SW480 (cell line): ENCODE measurements around the gene NUP153.
"Not testable (repeated sequence)": the region's sequence is repeated elsewhere in the genome, so short reads cannot be mapped to it uniquely, and the experiment has no call there.

Experiments
- DNase-seq: peaks from one replicate; pipeline ENCODE4 v3.0.0-alpha.2; 2016; ENCODE audit warnings: low spot score

The NUP153 gene

DNA sequence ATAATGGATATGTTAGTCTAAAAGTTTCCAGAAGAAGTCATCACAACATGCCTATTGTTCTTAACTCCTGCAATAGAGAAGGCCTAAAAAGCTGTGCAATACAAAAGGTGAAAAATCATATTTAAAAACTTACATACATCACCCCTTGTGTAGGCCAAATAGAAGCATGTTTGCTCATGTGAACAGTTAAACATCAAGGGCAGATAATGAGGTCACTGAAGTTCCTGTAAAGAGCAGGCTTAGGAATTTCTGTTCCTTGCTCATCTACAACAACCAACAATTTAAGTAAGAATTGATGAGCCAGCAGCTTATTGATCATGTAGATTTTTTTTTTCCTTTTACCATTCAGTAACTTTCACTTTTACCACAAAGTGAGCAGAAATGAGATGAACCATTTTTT is 7.5 kb upstream of the NUP153 start:
- no peak for DNase-seq

DNA sequence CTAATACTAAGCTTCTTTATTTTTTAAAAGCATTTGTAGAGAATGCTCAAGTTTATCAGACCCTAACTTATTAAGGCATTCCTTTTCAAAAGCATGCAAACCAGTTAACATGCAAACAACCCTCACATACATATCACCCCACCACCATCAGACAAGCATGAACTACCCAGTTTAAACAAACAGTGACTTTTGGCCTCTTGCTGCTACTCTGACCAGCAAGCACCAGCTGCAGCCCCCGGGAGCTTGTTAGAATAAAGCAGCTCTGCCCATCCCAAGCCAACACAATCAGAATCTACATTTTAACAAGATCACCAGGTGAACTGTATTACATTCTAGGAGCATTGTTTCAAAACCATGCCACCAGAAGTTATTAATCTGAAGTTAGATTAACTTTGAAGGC is 5.9 kb upstream of the NUP153 start:
- no peak for DNase-seq

DNA sequence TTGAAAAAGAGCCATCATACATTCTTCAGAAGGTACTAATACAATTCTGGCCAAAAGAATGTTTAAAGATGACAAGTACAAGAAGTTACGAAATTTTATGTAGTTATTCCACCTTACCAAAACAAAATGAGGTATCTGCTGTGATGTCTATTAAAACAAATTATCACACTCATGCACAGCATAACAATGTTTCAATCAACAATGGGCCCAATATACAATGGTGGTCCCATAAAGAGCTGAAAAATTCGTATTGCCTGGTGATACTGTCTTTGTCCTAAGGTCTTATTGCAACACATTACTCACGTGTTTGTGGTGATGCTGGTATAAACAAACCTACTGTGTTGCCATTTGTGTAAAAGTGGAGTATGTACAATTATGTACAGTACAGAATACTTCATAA is 3.6 kb upstream of the NUP153 start:
- DNase-seq: no peak

DNA sequence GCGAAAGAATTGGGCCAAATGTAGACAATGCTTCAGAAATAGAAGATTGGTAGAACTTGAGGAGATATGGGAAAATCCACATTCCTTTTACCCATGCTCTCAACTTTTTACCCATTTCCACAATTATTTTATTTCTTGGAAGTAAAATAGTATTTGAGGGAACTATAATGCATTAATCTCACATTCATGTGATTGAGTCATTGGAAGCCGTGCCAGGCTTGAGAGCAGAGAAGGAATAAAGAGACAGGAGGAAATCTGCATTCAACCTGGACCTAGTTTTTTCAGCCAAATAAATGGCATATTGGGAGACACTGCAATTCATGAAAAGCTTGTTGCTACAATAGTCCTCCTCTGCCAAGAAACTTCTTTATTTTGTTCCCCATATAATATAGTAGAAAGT is 2.8 kb upstream of the NUP153 start:
- DNase-seq: no peak

DNA sequence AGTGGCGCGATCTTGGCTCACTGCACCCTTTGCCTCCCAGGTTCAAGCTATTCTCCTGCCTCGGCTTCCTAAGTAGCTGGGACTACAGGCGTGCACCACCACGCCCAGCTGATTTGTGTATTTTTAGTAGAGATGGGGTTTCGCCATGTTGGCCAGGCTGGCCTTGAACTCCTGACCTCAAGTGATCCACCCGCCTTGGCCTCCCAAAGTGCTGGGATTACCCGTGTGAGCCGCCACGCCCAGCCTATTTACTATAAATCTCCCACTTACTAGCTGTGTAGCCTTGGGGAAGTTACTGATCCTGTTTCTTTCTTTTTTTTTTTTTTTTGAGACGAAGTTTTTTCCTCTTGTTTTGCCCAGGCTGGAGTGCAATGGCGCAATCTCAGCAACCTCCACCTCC is 1.3 kb upstream of the NUP153 start:
- not testable (repeated sequence) for DNase-seq

DNA sequence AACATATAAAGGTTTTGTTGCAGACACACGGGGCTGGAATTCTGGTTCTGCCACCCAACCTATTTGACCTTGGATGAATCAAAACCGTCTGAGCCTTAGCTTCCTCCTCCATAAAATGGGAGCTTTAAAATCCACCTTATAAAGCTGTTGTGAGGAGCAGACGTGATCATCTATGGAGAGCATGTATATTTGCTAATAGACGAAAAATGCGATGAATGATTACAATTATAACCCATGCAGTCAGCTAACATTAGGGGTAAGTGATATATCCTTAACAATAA is 586 bp upstream of the NUP153 start:
- no peak for DNase-seq

DNA sequence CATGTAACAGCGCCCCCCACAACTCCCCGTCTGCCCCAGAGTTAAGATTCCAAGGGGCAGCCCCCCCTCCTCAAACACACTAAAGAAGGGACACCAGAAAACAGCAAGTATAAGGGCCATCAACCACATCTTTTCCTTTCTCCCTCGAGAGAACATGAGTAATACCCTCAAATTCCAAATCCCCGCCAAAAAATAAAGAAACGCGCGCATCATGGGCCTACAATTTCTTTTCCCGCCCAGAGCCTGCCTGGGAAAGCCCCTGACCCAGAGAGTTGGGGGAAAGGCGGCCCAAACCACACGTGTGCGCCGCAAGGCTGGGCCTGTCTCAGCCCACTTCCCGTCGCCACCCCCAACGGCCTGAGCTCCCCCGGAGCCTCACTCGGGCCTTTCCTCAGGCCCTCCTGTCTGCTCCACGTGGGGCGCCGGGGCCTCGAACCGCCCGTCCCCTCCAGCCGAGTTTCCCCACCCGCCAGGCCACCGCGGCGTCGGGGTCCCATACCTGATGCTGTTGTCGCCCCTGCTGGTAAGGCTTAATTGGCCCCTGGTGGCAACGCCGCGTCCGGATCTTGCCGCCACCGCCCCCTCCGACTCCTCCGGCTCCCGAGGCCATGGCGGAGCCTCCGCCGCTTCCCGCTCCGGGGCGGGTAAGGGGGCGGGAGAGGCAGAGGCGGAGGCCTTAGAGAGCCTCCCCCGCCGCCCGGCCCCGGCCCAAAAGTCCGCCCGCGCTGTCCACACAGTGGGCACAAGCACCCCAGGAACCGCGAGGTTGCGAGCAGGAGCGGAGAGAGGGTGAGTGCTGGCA is 746 bp downstream of the NUP153 start:
- peak; percentile 61 for DNase-seq

DNA sequence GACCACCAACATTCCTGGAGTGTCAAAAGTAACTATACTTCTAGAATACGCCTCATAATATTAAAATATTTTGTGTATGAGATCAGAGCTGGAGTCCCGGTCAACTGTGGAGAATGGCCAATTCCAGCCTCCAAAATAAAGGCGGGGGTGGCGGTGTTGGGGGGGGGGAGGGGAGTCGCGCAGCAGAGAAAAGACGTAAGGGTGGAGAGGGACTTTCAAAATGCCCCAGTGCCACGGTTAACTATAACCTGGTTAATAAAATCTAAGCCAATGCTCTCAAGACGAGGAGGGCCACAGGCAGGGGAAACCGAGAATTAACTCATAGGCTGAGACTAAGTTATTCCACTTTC is 1.3 kb downstream of the NUP153 start:
- DNase-seq: peak; percentile 57

DNA sequence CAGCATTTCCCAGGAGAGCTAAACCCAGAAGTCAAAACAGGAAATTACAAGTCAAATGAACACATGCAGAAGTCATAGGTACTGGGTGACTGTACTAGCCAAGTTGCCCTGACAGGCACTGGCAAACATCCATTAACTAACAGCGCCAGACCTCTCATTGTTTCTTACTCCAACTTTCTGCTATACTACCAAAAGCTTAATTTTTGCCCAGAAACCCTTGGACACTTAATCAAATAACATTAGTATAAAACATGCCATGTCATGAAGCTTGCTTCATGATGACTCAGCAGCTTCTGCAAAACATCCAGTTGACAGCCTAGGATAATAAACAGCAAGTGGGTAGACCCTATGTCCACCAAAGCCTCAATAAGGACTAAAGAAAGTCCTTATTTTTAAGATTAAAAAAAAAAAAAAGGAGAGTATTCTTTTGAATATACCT is 3.5 kb downstream of the NUP153 start:
- no peak for DNase-seq

DNA sequence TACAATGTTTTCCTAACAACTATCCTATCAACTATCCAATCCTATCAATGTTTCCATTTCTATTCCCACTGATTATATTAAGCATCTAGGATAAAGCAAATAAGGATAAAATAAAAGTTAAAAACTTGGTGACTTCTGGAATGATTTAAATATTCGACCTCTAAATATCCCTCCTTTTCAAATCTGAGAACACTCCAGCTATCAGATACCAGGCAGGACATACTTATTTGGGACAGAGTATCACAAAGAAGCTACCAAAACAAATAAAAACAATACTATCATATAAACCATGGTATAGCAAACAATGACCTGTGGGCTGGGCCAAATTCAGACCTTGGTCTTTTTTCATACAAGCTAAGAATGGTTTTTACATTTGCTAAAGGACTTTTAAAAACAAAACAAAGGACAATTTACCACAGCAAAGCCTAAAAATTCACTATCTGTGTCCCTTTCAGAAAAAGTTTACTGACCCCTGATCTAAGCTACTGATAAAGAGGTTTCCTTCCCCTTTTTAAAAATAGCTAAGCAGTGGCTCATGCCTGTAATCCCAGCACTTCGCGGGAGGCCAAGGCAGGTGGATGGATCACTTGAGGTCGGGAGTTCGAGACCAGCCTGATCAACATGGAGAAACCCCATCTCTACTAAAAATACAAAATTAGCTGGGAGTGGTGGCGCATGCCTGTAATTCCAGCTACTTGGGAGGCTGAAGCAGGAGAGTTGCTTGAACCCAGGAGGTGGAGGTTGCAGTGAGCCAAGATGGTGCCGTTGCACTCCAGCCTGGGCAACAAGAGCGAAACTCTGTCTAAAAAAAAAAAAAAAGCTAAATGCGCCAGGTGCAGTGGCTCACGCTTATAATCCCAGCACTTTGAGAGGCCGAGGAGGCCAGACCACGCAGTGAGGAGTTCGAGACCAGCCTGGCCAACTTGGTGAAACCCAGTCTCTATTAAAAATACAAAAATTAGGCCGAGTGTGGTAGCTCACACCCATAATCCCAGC is 6.0 kb downstream of the NUP153 start:
- DNase-seq: no peak

DNA sequence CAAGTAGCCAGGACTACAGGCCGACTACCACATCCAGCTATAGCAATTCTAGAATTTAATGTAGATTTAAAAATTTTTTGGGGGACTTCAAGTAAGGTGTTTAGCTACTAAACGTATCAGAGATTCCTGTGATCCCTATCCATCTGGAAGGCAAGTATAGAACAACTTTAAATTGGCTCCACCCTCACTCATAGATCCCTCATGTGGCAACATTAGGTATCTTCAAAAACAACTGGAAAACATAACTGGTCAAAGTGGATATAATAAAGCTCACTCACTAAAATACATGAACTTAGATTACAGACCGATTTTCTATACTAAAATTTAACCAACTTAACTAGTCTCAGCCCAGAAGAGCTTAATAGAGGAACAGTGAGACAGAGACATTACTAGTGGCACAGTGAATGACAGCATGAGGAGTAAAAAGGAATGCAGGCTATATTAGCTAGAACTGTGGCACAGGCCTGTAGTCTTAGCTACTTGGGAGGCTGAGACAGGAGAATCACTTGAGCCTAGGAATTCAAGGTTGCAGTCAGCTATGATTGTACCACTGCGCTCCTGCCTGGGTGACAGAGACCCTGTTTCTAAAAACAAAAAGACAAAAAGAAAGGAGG is 14.7 kb downstream of the NUP153 start:
- DNase-seq: no peak

DNA sequence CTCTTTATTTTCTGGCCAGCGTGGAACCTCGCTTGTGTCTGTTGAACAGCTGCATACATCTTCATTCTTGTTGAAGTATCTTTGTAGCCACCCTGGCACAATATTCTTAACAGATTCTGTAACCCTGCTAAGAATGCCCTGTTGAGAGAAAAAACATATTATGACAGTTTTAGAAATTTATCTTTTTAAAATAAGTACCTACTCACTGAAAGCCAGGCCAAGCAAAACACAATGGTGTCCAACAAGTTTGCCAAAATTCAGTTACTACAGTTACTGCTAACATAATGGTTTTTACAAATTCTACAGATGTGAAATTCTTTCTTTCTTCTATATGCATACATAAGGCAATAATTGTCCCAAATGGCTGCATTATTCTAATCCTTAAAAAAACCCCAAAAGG is 18.2 kb downstream of the NUP153 start:
- no peak for DNase-seq

DNA sequence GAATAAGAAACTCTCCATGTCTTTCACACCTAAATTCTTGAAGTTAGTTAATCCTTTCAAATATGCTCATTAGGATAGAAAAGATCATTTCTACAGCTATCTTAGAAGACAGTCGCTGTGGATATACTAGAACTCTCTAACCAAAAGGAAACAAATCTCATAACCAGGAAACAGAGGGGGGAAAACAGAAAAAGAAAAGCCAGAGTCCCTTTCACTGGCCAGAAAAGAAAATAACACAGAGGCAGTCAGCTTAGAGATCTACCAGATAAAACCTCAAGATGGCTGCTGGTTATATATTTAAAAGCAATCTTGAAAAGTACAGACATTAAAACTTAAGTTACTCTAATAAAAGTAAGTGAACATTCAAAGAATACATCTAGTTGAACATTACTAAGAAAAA is 19.6 kb downstream of the NUP153 start:
- no peak for DNase-seq

DNA sequence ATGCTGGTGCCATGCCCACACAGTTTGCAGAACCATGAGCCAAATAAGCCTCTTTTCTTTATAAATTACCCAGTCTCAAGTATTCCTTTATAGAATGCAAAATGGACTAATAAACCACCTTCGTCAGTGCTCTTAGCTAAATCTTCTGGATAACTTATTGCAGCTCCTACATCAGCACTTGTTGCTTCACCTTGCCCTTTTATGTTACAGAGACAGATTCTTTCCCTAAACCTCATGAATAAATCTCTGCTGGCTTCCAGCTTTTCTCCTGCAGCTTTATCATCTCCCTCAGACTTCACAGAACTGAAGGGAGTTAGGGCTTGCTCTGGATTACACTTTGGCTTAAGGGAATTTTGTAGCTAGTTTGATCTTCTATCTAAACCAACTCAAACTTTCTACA is 22.6 kb downstream of the NUP153 start:
- DNase-seq: no peak

DNA sequence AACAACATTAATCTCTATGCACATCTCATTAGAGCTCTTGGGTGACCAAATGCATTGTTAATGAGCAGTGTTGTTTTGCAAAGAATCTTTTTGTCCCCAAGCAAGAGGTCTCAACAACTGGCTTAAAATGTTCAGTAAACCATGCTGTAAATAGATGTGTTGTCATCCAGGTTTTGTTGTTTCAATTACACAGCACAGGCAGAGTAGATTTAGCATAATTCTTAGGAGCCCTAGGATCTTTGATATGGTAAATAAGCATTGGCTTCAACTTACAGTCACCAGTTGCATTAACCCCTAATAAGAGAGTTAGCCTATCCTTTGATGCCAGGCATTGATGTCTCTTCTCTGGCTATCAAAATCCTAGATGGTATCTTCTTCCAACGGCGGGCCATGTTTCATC is 23.3 kb downstream of the NUP153 start:
- no peak for DNase-seq

DNA sequence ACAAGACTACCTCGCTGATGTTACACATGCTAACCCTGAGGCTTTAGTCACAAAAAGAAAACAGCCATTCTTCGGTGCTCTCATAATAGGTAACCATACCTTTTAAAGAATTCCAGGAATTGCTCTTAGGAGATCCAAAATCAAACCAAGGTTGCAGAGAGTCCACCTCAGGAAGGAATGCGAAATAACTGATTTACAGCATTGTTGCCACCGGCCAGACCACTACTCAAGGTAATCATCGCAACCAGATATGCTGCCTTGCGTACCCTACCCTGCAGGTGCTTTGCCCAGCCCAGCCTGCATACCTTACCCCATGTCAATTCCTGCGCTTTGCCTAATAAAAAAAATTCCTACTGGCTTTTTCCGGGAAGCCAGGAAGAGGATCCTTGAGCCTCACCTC is 27.0 kb downstream of the NUP153 start:
- no peak for DNase-seq

DNA sequence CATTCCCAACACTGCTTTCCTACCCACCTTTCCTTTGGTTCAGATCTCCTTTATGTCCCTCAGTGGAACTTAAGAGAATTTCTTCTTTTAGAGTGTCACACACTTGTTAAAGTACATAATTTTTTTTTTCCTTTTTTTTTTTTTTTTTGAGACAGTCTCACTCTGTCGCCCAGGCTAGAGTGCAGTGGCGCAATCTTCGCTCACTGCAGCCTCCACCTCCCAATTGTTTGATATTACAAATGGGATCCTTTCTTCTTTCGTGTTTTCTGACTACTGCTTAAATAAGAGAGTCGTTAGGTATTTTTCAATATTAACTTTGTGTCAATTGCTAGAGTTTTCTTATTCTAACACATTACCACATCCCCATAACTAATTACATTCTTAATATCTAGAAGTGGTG is 29.1 kb downstream of the NUP153 start:
- no peak for DNase-seq

DNA sequence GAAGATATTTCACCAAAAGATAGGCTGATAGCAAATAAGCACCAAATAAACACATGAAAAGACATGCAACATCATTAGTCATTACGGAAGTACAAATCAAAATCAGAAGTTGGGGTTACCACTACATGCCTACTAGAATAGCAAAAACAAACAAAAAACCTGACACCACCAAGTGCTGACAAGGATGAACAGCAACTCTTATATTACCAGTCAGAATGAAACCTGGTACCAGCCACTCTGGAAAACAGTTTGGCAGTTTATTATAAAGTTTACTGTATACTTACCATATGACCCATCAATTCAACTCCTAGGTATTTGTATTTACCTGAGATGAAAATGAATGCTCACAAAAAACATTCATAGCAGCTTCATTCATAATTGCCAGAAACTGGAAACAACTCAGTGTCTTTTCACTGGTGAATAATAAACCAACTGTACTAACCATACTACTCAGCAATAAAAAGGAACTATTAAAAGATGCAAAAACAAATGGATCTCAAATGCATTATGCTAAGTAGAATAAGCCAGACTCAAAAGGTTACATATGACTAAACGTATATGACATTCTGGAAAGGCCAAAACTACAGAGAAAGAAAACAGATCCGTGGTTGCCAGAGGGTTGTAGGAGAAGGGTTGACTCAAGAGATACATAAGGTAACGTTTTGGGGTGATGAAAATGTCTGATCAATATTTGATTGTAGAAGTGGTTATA is 33.0 kb downstream of the NUP153 start:
- DNase-seq: no peak

DNA sequence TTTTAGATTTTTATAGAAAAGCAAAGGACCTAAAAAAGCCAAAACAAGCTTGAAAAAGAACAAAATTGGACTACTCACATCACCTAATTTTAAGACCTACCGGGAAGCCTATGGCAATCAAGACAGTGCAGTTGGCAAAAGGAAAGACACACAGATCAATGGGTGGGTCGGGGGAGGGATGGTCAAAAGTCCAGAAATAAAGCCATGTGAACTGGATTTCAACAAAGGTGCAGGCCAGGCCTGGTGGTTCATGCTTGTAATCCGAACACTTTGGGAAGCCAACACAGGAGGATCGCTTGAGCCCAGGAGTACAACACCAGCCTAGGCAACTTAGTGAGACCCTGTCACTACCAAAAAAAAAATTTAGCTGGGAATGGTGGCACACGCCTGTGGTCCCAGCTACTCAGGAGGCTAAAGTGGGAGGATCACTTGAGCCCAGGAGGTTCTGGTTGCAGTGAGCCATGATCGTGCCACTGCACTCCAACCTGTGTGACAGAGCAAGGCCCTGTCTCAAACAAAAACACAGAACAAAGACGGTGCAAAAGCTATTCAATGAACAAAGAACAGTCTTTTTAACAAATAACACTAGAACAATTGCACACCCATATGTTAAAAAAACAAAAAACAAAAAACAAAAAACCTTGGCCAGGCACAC is 34.5 kb downstream of the NUP153 start:
- no peak for DNase-seq

DNA sequence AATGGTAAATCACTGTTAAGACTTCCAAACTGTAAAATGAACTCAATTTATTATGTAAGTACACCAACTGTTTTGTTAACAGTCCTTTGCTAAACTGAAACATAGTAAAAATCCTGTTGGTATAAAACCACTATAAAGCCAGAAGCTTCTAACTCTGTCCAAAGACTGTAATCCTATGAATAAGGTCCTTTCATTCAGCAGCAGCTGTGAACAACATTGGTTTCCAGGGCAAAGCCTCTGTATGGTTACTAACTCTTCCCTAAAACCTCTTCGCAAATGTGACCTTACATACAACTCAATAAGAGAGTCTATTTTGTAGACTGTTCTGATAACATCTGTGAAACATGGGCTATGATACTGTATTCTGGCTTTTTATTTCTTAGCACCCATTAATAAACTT is 40.1 kb downstream of the NUP153 start:
- DNase-seq: no peak

DNA sequence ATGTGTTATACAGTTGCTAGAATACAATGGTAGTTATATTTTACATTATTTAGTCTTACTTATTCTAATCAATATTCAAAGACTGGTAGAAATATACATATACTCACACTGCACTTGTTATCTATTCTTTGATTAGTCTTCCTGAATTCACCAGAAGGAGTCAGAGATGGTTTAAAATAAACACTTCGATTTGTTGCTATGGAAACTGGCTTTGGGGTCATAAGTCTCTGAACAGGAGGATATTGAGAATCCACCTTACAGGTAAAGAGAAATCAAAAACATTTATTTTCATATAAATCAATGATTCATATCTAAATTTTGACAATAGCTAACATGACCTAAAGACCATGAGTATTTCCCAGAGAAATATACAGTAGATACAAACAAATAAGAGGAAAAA is 41.6 kb downstream of the NUP153 start:
- DNase-seq: no peak

DNA sequence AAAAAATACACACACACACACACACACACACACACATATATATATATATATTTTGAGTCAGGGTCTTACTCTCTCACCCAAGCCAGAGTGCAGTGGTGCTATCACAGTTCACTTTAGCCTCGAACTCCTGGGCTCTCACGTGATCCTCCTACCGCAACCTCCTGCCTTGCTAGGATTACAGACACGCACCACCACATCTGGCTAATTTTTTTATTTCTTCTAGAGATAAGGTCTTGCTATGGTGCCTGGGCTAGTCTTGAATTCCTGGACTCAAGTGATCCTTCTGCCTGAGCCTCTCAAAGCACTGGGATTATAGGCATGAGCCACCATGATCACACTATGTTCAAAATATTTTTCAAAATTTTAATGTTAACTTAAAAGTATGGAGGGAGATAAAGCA is 43.5 kb downstream of the NUP153 start:
- DNase-seq: no peak
